ENCODE results near the gene QSOX1.

Gene QSOX1

GRCh38 chr1:180215856-180216625 is 61.4 kb downstream of the QSOX1 start:
- no peak for DNase-seq (ENCODE audit: low read depth)

DNA sequence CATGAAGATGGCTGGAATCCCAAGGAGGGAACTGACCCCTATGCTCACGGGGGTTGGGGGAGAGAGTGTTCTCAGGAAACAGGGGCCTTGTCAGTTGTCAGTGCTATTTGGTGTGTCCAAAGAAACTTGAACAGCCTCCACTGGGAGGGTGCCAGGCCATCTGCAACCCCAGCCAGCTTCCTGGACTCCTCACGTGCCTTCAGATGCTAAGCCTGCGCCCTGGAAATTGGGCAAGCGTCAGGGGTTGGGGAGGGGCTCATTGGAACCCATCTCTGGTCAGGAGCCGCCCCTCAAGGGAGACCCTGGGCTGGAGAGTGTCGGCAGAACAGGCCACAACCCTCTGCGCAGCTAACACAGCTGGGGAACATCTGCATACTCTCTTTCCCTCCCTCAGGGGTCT is 62.3 kb downstream of the QSOX1 start:
- DNase-seq (ENCODE audit: low read depth): no peak

GRCh38 chr1:180218806-180219765 is 64.4 kb downstream of the QSOX1 start:
- no peak for DNase-seq (ENCODE audit: low read depth)

DNA sequence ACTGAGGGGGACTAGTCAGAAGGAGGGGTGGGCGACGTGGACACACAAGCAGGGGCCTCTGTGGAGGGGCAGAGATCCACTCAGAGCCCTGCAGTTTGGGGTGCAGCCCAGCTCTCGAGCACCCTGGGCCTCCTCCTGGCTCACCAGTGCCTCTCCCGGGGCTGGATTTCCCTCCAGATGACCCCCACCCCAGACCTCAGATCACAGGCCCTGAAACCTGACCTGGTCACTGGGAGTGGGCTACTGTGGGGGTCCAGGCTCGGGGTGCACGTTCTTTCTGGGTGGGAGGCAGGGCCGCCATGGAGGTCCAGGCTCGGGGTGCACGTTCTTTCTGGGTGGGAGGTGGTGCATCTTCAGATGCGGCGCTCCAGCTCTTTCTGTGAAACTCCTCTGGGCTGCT is 65.1 kb downstream of the QSOX1 start:
- DNase-seq (ENCODE audit: low read depth): no peak

DNA sequence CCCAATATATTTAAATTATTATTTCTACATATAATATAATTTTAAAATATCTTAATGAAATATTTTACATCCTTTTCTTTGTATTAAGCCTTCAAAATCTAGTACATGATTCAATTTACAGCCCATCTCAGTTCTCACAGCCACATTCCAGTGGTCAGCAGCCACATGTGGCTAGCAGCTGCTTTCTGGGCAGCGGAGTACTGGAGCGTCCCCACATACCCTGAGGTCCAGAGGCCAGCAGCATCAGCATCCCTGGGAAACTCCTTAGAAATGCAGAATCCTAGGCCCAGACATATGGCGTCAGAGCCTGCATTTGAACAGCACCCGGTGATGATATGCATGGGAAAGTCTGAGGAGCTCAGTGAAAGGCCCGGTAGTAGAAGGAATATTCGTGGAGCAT is 66.8 kb downstream of the QSOX1 start:
- DNase-seq (ENCODE audit: low read depth): no peak

DNA sequence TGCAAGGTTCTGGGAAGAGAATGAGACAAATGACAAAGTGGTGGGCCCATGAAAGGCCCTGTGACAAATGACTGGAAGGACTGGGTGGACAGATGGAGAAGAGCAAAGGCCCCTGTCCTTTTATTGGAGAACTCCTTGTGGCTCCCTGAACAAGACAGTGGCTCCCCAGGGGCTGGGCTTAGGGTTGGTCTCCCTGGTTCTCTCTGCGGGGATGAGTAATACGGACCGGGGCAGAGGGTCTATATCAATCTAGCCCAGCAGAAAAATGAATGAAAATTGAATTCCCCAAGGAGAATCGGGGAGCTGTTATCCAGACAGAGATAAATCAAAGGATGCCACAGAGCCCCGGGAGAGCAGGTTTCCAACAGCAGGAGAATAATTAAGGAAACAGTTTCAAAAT is 70.2 kb downstream of the QSOX1 start:
- no peak for DNase-seq (ENCODE audit: low read depth)

DNA sequence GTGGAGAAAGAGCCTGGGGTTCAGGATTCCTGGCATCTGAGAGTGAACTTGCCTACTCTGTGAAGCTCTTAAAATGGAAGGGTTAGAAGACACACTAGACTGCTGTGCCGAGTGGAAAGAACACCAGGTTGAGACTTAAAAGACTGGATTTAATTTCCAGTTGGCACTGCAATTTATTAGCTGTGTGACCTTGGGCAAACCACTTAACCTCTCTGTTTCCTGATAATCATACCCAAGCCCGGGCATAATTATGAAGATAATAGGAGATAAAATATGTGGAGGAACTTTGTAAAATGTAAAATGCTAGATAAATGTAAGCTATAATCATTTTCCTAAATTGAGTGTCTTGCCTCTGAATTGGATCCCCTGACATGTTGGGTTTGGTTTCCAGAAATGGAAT is 70.7 kb downstream of the QSOX1 start:
- DNase-seq (ENCODE audit: low read depth): no peak

DNA sequence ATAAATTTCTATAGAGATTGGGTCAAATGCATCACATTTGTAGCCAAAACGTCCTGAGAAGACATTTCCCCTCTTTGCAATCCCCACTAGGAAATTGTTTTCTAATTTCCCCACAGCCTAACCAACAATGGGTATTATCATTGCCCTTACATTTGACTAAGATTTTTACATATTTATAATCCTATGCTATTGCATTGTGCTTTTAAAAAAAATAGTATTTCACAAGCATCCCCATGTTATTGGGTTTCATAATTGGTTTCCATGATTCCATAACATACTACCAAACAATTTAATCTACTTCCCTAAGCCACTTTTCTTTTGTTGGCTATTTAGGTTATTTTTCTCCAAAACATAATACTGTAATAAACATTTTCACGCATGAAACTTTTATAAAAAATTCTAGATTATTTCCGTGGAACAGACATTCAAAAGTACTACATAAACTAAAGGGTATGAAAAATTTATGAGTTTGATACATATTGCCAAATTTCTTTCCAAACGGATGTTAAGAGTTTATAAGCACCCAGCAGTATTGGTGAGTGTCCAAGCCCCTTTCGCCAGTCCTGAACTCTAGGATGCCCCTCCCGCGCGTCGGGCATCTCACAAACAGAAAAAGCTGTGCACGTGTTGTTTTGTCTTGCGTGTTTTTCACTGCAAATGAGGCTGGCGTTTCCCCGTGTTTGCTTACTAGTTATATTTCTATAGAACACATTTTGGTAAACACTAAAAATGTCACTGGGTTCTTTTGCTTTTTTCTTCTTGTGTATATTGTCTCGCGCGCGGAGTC is 73.4 kb downstream of the QSOX1 start:
- no peak for DNase-seq (ENCODE audit: low read depth)

- DNase-seq (ENCODE audit: low read depth): no peak
Measured at GRCh38 chr1:180228648-180229482, 74.2 kb downstream of the QSOX1 start.

GRCh38 chr1:180229483-180230415 is 75.1 kb downstream of the QSOX1 start, which contains the start of gene LHX4:
Gene LHX4, plus strand, starts transcription at chr1:180230264. Its CDS starts 266 bp downstream, at chr1:180230530.
- DNase-seq (ENCODE audit: low read depth): no peak

DNA sequence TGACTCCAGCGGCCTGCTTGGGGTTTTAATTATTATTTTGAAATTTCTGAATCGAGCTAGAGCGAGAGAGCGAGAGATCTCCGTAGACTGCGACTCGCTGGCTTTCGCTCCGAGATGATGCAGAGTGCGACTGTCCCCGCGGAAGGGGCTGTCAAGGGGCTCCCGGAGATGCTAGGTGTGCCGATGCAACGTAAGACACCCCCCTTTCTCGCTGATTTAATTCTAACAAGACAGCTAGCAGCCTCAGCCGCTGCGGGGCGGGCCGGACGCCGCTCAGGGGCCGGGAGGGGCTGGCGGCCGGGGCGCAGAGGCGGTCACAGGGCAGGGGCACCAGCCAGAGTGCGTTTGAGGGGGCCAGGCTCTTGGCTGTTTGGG is 75.7 kb downstream of the QSOX1 start:
- no peak for DNase-seq (ENCODE audit: low read depth)

DNA sequence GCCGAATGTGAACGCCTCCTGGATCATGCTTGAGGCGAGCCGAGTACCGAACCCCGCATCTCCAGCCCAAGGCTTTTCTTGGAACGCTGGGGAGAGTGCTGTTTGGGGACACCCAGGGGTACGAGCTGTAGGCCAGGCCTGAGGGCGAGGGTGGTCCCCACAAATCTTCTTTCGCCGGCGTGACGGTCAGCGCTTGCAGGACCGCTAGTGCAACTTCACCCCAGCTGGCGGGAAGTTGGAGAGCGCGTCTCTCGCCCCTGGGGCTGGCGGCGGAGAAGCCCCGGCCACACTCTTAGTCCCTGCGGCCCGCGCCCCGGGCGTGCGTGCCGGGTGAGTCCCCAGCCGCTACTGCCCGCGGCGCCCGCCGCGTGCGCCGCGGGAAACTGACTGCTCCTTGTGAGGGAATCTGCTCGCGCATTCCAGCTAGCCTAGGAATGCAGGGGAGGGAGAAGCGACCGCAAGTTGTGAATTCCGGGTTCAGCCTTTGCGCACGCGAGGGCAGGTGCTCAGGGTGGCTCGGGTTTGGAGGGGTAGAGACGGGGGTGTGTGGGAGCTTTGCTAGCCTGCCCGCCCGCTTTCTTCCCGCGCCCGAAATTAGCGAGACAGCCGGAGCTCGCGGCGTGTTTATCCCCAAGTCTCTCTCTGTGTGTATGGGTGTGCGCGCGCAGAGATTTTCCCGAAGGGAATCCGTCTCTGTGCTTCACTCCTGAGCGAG is 76.3 kb downstream of the QSOX1 start:
- no peak for DNase-seq (ENCODE audit: low read depth)

DNA sequence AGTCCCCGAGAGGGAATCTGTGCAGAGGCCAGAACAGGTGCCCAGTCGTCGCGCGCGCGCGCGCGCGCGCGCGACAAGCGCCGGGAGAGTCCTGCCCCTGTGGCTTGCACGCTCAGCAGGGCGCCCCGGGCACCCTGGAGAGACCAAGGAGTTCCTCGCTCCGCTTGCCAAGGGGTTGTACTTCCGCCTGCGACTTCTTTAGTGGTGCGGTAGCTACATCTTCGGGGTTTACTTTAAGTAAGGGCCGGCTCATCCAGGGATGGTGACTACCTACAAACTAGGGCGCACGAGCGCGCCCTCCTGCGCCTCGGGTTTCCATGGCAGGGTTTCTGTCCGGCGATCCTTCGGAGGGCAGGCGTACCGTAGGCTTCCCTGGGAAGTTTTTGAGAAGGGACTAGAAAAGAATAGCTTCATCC is 76.8 kb downstream of the QSOX1 start:
- DNase-seq (ENCODE audit: low read depth): no peak

GRCh38 chr1:180231936-180232335 is 77.3 kb downstream of the QSOX1 start:
- no peak for DNase-seq (ENCODE audit: low read depth)

GRCh38 chr1:180232521-180233043 is 77.9 kb downstream of the QSOX1 start:
- DNase-seq (ENCODE audit: low read depth): no peak

- DNase-seq (ENCODE audit: low read depth): no peak
Measured at GRCh38 chr1:180233191-180234011, 78.7 kb downstream of the QSOX1 start.

DNA sequence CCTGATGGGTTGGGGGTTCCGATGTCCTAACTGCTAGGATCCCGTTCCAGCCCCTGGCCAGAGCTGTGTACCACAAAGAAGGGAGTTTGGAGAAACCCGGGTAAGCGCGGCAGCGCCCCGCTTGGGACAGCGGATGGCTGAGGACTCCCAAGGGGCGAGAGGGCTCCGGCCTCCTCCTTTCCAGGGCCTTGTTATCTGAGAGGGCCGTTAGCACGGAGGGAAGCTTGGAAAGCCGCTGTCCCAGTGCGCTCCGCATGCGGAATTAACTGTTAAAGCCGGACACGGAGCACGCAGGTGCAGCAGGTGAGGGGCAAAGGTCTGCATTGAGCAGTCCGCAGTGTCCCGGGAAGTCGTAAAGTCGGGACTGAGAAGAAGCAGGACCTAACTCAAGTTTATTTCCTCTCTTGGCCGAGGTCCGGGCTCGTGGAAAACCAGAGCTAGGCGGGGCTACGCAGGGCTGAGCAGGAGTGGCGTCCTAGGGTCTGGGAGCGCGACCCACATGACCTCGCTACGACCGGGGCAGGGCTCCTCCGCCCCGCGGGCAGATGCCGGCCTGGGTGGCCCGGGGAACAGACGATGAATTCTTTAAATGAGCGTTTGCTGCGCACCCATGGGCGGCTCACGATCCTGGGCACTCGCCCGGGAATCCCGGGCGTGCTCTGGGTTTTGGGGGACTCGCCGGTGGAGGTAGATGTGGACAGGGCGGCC is 79.9 kb downstream of the QSOX1 start:
- no peak for DNase-seq (ENCODE audit: low read depth)

DNA sequence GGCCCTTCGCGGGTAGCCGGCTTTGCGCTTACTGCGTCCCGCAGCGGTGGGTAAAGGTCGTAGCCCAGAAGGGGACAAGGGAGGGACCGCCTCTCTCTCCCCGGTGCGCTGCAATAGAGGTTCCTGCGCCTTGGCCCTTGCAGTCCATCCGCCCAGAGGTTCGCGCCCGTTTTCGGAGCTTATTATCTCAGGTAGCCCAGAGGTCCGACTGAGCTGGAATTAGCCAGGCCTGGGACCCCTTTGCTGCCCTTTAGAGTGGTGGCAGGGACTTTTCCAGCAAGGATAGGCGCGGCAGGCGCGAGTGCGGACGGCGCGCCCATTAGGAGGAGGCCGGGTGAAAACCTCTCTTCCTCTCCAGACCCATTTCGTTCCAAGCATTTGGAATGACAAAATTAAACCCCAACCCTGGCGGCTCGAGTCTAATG is 80.4 kb downstream of the QSOX1 start:
- DNase-seq (ENCODE audit: low read depth): no peak
